HK-2 (cell line): ENCODE data around the gene SOSTDC1.

Experiments used
- DNase-seq: peaks from one replicate; pipeline ENCODE4 v3.0.0-alpha.2; 2018; ENCODE audit not compliant: unreplicated experiment

SOSTDC1 gene

DNA sequence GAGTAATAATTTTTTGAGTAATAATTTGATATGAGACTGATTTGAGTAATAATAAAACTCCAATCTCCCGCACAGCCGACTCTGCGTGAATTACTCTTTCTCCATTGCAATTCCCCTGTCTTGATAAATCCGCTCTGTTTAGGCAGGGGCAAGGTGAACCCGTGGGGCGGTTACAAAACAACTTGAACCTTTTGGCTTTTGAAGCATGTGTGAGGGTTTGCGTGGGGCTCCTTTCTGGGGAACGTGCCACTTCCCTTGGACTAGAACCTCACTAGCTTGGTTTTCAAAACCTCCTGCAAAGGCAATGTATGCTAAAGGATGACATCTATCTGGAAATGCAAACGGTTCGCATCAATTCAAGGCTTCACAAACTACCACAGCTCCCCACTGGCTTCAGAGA lies 45.7 kb downstream of the SOSTDC1 start:
- DNase-seq: no peak

DNA sequence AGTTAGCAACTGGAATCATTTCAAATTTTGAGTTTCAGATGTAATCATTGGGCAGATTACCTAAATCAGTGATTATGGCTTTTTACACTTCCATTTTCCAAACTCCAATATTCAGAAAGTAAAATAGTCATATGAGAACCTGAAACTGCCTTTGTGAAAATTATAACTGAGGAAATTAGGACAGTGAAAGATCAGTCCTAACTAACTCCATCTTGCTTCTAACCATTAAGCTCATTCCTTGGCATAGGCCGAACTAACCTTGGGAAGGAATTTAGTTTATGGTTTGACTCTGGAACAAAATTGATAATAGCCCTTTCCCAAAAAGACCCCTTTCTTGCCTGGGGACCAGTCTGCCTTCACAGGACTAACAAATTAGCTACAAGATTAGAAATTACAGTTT lies 46.4 kb downstream of the SOSTDC1 start:
- no peak for DNase-seq

DNA sequence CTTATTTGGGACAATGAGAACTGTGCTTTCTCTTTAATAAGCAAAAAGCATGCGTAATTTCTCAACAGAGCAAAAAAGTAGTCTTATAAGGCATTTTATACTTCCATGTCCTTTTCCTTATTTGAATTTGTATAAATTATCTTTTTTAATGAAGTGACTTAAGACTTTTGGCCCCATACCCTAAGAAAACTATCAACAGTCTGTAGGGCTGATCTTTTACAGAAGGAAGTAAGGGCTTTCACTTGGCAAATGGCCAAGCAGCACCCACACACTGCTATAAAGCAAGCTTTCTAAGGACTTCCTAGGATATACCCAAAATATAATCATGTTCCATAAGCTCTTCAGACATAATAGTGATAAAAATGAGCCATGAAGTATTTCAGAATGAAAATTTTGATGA lies 47.6 kb downstream of the SOSTDC1 start:
- DNase-seq: no peak

DNA sequence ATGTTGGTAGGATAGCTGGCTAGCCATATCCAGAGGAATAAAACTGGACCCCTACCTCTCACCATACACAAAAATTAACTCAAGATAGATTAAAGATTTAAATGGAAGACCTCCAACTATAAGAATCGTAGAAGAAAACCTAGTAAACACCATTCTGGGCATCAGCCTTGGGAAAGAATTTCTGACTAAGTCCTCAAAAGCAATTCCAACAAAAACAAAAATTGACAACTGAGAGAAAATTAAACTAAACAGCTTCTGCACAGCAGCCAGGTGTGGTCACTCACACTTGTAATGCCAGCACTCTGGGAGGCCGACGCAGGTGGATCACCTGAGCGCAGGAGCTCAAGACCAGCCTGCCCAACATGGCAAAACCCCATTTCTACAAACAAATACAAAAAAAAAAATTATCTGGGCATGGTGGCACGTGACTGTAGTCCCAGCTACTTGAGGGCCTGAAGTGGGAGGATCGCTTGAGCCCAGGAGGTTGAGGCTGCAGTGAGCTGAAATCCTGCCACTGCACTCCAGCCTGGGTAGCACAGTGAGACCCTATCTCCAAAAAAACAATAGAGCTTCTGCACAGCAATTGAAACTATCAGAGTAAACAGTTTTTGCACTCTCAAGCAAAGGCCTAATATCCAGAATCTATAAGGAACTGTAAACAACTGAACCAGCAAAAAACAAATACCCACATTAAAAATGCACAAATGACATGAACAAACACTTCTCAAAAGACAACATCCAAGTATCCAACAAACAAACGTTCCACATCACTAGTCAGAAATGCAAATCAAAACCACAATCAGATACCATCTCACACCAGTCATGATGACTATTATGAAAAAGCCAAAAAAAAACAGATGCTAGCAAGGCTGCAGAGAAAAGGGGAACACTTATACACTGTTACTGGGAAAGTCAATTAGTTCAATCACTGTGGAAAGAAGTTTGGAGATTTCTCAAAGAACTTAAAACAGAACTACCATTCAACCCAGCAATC lies 49.0 kb downstream of the SOSTDC1 start:
- no peak for DNase-seq

DNA sequence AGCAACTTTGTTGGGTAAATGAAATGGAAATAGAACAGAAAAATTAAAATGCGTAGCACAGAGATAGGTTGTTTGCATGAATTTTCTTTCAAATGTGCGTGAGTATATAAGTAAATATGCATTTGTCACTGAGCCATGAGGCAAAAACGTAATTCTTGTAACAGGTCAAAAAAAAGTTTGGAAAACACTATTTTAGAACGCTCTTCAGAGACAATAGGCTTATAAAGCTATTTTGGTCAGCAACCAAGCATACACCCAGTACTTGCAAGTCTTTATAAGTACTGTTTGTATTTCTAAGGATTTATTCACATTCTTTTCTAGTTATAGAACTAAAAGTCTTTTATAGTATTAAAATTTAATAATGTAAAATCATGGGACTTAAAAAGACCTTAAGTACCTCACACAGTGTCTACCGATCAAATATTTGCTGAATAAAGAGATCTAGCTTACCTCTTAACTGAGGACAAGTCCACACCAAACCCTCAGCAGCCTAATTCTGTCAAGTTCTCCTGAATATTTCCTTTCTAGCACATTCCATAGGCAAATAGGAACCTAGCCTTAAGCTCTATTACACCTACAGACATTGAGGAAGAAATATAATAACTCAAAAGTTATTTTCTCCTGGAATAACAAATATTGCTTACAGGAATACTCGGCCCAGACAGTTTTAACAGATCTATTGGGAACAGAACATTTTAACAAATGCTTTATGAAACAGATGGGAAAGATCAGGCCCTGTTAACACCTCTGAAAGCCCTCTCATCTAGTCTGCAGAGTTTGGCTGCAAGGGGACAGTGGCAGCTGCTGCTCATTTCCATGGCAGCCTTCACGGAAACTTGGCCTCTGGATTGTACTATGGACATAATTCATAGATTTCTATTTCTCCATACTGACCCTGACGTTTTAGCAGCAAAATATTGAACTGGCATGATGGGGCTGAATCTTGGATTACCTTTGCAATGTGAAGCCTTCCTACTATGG lies 53.0 kb downstream of the SOSTDC1 start:
- no peak for DNase-seq
